HepG2 (cell line): ENCODE results near the gene TSPAN32. TPM values are rescaled to one million over a fixed set of nuclear protein-coding genes. Genes with fewer than 3 reads are reported as not detected.

Experiments used
- CHD4 ChIP-seq: fragments of 200-600 bp; sonication (generic); IDR thresholded peaks from 2 replicates; pipeline ENCODE4 v1.7.0; 2017; ENCODE audit warnings: mild to moderate bottlenecking, low read length, borderline replicate concordance
- GMEB1 ChIP-seq: sonication (generic); formaldehyde crosslinking; IDR thresholded peaks from 2 replicates; pipeline ENCODE4 v1.5.1; 2020; ENCODE audit warnings: missing genetic modification reagents, mild to moderate bottlenecking, borderline replicate concordance
- HIVEP1 ChIP-seq: sonication (generic); formaldehyde crosslinking; IDR thresholded peaks from 2 replicates; pipeline ENCODE4 v1.4.0; 2020; ENCODE audit warnings: mild to moderate bottlenecking, missing genetic modification reagents
- RFX3 ChIP-seq: IDR thresholded peaks from 2 replicates; pipeline ENCODE4 v1.6.1; 2016; ENCODE audit warnings: missing biosample characterization, missing genetic modification reagents
- SRSF9 ChIP-seq: fragments of 200-400 bp; formaldehyde crosslinking; IDR thresholded peaks from 2 replicates; pipeline ENCODE4 v1.6.1; 2018; ENCODE audit warnings: borderline replicate concordance, mild to moderate bottlenecking, low read depth, low read length; ENCODE audit not compliant: insufficient read depth, poor library complexity, severe bottlenecking
- ZBTB38 ChIP-seq: sonication (generic); formaldehyde crosslinking; IDR thresholded peaks from 2 replicates; pipeline ENCODE4 v1.5.1; 2020; ENCODE audit warnings: mild to moderate bottlenecking, missing genetic modification reagents
- ZNF253 ChIP-seq: sonication (generic); formaldehyde crosslinking; IDR thresholded peaks from 2 replicates; pipeline ENCODE4 v1.8.0; 2022; ENCODE audit warnings: mild to moderate bottlenecking, missing genetic modification reagents, borderline replicate concordance
- ZNF256 ChIP-seq: sonication (generic); formaldehyde crosslinking; conservative IDR thresholded peaks from 2 replicates; pipeline ENCODE4 v1.4.0; 2020; ENCODE audit warnings: missing genetic modification reagents
- ZNF333 ChIP-seq: sonication (generic); formaldehyde crosslinking; IDR thresholded peaks from 2 replicates; pipeline ENCODE4 v1.4.0; 2020; ENCODE audit warnings: mild to moderate bottlenecking, missing genetic modification reagents, borderline replicate concordance
- ZNF569 ChIP-seq: sonication (generic); formaldehyde crosslinking; IDR thresholded peaks from 2 replicates; pipeline ENCODE4 v1.5.0; 2020; ENCODE audit warnings: mild to moderate bottlenecking, missing genetic modification reagents, moderate library complexity, borderline replicate concordance
- ZSCAN22 ChIP-seq: sonication (generic); formaldehyde crosslinking; IDR thresholded peaks from 2 replicates; pipeline ENCODE4 v1.4.0; 2020; ENCODE audit warnings: mild to moderate bottlenecking, missing genetic modification reagents
- ZSCAN30 ChIP-seq: sonication (generic); formaldehyde crosslinking; IDR thresholded peaks from 2 replicates; pipeline ENCODE4 v1.5.0; 2020; ENCODE audit warnings: mild to moderate bottlenecking, missing genetic modification reagents
- polyA plus RNA-seq, 8 experiments: library from polyadenylated mRNA; depleted of rRNA in 3 of 8; stranded (reverse) in 7 of 8; unstranded in 1 of 8; fragments of >200 nt; fragmentation: Illumina TruSeq in 4 of 8; extraction: Trizol in 4 of 8; gene quantifications; 2 replicates each; pipeline versions ENCODE4 v1.2.1 to v1.2.3, GENCODE V29; 2011 to 2016; ENCODE audit warnings: low read depth in 4 of 8, missing spikeins in 1 of 8, mixed read lengths in 1 of 8; ENCODE audit not compliant: insufficient read depth in 1 of 8
- total RNA-seq, 5 experiments: library from RNA; depleted of rRNA; stranded (reverse); fragments of >200 nt; fragmentation: Illumina TruSeq; extraction: Trizol; gene quantifications; 2 replicates each; pipeline ENCODE4 v1.2.3, GENCODE V29; 2016; ENCODE audit warnings: low read depth in 1 of 5
- TF ChIP-seq, protein P1 (sequence below): sonication (generic); formaldehyde crosslinking; IDR thresholded peaks from 2 replicates; pipeline ENCODE4 v1.4.0; 2020; ENCODE audit warnings: mild to moderate bottlenecking, missing genetic modification reagents

The TSPAN32 gene
- total and polyA plus RNA-seq, 2 of the 13 experiments (the other 11 are each of a cell fraction or from before 2014, with no cell fraction given): 0.09 to 0.70 TPM

DNA sequence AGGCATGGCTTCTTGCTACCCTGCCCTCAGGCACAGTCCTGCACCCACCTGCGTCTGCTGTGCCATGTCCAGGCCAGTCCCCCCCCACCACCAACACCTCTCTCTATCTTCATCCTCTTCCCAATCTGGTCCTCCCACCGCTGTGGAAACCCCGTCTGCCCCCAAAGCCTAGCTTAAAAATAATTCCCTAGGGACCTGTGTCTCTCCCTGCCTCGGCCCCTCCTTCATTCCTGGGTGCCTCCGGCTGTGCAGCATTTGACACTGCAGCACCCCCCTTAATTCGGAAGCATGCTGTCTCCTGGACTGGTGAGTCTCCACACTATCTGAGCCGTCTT lies 28.9 kb upstream of the TSPAN32 start (continued):
- TF ChIP-seq GMEB1 (CRISPR knock-in tag) (no peak), ZNF569 (CRISPR knock-in tag) (no peak), ZSCAN30 (CRISPR knock-in tag) (no peak), ZBTB38 (no peak), SRSF9 (no peak), CHD4 (no peak), ZNF253 (CRISPR knock-in tag) (no peak), ZSCAN22 (CRISPR knock-in tag) (no peak), RFX3 (no peak), ZNF256 (CRISPR knock-in tag) (no peak), ZNF333 (no peak), HIVEP1 (no peak)
- TF ChIP-seq, protein P1, sequence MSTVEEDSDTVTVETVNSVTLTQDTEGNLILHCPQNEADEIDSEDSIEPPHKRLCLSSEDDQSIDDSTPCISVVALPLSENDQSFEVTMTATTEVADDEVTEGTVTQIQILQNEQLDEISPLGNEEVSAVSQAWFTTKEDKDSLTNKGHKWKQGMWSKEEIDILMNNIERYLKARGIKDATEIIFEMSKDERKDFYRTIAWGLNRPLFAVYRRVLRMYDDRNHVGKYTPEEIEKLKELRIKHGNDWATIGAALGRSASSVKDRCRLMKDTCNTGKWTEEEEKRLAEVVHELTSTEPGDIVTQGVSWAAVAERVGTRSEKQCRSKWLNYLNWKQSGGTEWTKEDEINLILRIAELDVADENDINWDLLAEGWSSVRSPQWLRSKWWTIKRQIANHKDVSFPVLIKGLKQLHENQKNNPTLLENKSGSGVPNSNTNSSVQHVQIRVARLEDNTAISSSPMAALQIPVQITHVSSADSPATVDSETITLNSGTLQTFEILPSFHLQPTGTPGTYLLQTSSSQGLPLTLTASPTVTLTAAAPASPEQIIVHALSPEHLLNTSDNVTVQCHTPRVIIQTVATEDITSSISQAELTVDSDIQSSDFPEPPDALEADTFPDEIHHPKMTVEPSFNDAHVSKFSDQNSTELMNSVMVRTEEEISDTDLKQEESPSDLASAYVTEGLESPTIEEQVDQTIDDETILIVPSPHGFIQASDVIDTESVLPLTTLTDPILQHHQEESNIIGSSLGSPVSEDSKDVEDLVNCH (CRISPR knock-in tag): no peak
